ENCODE measurements around the gene SOWAHB. TPM values are rescaled to one million over a fixed set of nuclear protein-coding genes. Genes with fewer than 3 reads are reported as not detected.

The SOWAHB gene
- total RNA-seq, 4 donors from 2014 or later: 1.9 to 3.3 TPM; not detected in 2

- intact Hi-C loops (cut with DNase I; ENCODE audit: low total_unique reads): no loop called here
- TF ChIP-seq CTCF (IDR thresholded peaks at IDR 0.05) (no peak), POLR2A (IDR thresholded peaks at IDR 0.05) (no peak)
- no peaks in the 10 kb centered on the region for H3K9me3 ChIP-seq
- no peak for DNase-seq
- peaks cover 0 to 7% of the 10 kb centered on the region in 2 donors for H3K4me1 ChIP-seq
- no peaks in the 10 kb centered on the region for H3K36me3 ChIP-seq
- no peak overlapping the region for H3K27ac ChIP-seq
- H3K4me3 ChIP-seq: no peak overlapping the region
- H3K27me3 ChIP-seq: peaks cover 0 to 13% of the 10 kb centered on the region in 2 donors
Observed at GRCh38 chr4:76894537-76895255, 3.2 kb downstream of the SOWAHB start.

- H3K9me3 ChIP-seq: no peaks in the 10 kb centered on the region
- TF ChIP-seq POLR2A (IDR thresholded peaks at IDR 0.05) (no peak), CTCF (IDR thresholded peaks at IDR 0.05) (no peak)
- H3K4me1 ChIP-seq: peaks cover 0 to 2% of the 10 kb centered on the region in 2 donors
- H3K36me3 ChIP-seq: no peaks in the 10 kb centered on the region
- intact Hi-C loops (cut with DNase I; ENCODE audit: low total_unique reads): no loop called here
- no peak overlapping the region for H3K4me3 ChIP-seq
- peaks cover 0 to 7% of the 10 kb centered on the region in 2 donors for H3K27me3 ChIP-seq
- no peak for DNase-seq
- H3K27ac ChIP-seq: no peak overlapping the region
Observed at GRCh38 chr4:76892601-76893000, 5.3 kb downstream of the SOWAHB start.

GRCh38 chr4:76892001-76892400 lies 5.9 kb downstream of the SOWAHB start:
- H3K9me3 ChIP-seq: no peaks in the 10 kb centered on the region
- TF ChIP-seq CTCF (IDR thresholded peaks at IDR 0.05): no peak
- no peak for TF ChIP-seq POLR2A (IDR thresholded peaks at IDR 0.05)
- no peak overlapping the region for H3K4me3 ChIP-seq
- peaks cover 0 to 3% of the 10 kb centered on the region in 2 donors for H3K27me3 ChIP-seq
- H3K27ac ChIP-seq: no peak overlapping the region
- H3K36me3 ChIP-seq: no peaks in the 10 kb centered on the region
- DNase-seq: no peak
- intact Hi-C loops (cut with DNase I; ENCODE audit: low total_unique reads): no loop called here
- H3K4me1 ChIP-seq: no peaks in the 10 kb centered on the region

- DNase-seq: no peak
- H3K27me3 ChIP-seq: no peaks in the 10 kb centered on the region
- H3K4me3 ChIP-seq: no peak overlapping the region
- no peaks in the 10 kb centered on the region for H3K9me3 ChIP-seq
- H3K27ac ChIP-seq: no peak overlapping the region
- H3K36me3 ChIP-seq: no peaks in the 10 kb centered on the region
- TF ChIP-seq CTCF (IDR thresholded peaks at IDR 0.05) (no peak), POLR2A (IDR thresholded peaks at IDR 0.05) (no peak)
- no peaks in the 10 kb centered on the region for H3K4me1 ChIP-seq
- intact Hi-C loops (cut with DNase I; ENCODE audit: low total_unique reads): no loop called here
Observed at GRCh38 chr4:76886848-76887441, 11.0 kb downstream of the SOWAHB start.

GRCh38 chr4:76886214-76886613 lies 11.7 kb downstream of the SOWAHB start:
- intact Hi-C loops (cut with DNase I; ENCODE audit: low total_unique reads): no loop called here

More at GRCh38 chr4:76886214-76886613, 11.7 kb downstream of the SOWAHB start:
- H3K9me3 ChIP-seq: no peaks in the 10 kb centered on the region
- DNase-seq: no peak
- TF ChIP-seq POLR2A (IDR thresholded peaks at IDR 0.05) (no peak), CTCF (IDR thresholded peaks at IDR 0.05) (no peak)
- no peaks in the 10 kb centered on the region for H3K4me1 ChIP-seq
- H3K36me3 ChIP-seq: no peaks in the 10 kb centered on the region
- no peaks in the 10 kb centered on the region for H3K27me3 ChIP-seq
- H3K4me3 ChIP-seq: no peak overlapping the region
- H3K27ac ChIP-seq: no peak overlapping the region

Data from uterus (tissue), 4 donors.